K562 (cell line): ENCODE results near the gene RNF166. TPM values are rescaled to one million over a fixed set of nuclear protein-coding genes. Genes with fewer than 3 reads are reported as not detected.

ENCODE experiments used
- BCL6 ChIP-seq: fragments of 250-450 bp; sonication (Bioruptor Pico); IDR thresholded peaks from 2 replicates; pipeline ENCODE4 v1.4.0; 2020
- CREB3L1 ChIP-seq: fragments of 450-650 bp; IDR thresholded peaks from 2 replicates; pipeline ENCODE4 v1.6.1; 2014; ENCODE audit warnings: low read depth, mild to moderate bottlenecking, moderate library complexity, borderline replicate concordance
- HCFC1 ChIP-seq: IDR thresholded peaks from 2 replicates; pipeline ENCODE4 v1.6.1; 2012; ENCODE audit warnings: low read depth, low read length, improper control_type of control experiment
- HNRNPL ChIP-seq: fragments of 200-400 bp; formaldehyde crosslinking; IDR thresholded peaks from 2 replicates; pipeline ENCODE4 v1.6.1; 2017; ENCODE audit warnings: low read depth, mild to moderate bottlenecking, low read length
- KAT8 ChIP-seq: fragments of 450-650 bp; IDR thresholded peaks from 2 replicates; pipeline ENCODE4 v1.6.1; 2016; ENCODE audit warnings: low read depth, mild to moderate bottlenecking
- KLF1 ChIP-seq: fragments of 450-650 bp; IDR thresholded peaks from 2 replicates; pipeline ENCODE4 v1.6.1; 2016; ENCODE audit warnings: missing genetic modification characterization, missing compliant biosample characterization
- LCOR ChIP-seq: sonication (generic); formaldehyde crosslinking; IDR thresholded peaks from 2 replicates; pipeline ENCODE4 v1.8.0; 2022; ENCODE audit warnings: mild to moderate bottlenecking, missing genetic modification reagents
- MAFF ChIP-seq: IDR thresholded peaks from 2 replicates; pipeline ENCODE4 v1.6.1; 2012; ENCODE audit warnings: low read length, improper control_type of control experiment
- MCM2 ChIP-seq: fragments of 450-650 bp; IDR thresholded peaks from 2 replicates; pipeline ENCODE4 v1.6.1; 2017; ENCODE audit warnings: low read depth, mild to moderate bottlenecking
- MTA1 ChIP-seq: fragments of 450-650 bp; IDR thresholded peaks from 2 replicates; pipeline ENCODE4 v1.6.1; 2017; ENCODE audit warnings: borderline replicate concordance
- MTF1 ChIP-seq: fragments of 250-450 bp; sonication (Bioruptor Pico); IDR thresholded peaks from 2 replicates; pipeline ENCODE4 v1.9.0; 2021; ENCODE audit warnings: moderate library complexity, mild to moderate bottlenecking, inconsistent platforms, borderline replicate concordance
- MXI1 ChIP-seq: IDR thresholded peaks from 2 replicates; pipeline ENCODE4 v1.6.1; 2011; ENCODE audit warnings: low read depth, mild to moderate bottlenecking, improper control_type of control experiment, low read length
- NR2F6 ChIP-seq: fragments of 450-650 bp; formaldehyde crosslinking; IDR thresholded peaks from 2 replicates; pipeline ENCODE4 v1.4.0; 2020; ENCODE audit warnings: mild to moderate bottlenecking
- POLR2B ChIP-seq: fragments of 450-650 bp; IDR thresholded peaks from 2 replicates; pipeline ENCODE4 v1.6.1; 2018; ENCODE audit warnings: low read depth; ENCODE audit not compliant: partially characterized antibody
- POU5F1 ChIP-seq: fragments of 150-350 bp; IDR thresholded peaks from 2 replicates; pipeline ENCODE4 v1.6.1; 2014; ENCODE audit warnings: borderline replicate concordance, low read length, low read depth, mild to moderate bottlenecking; ENCODE audit not compliant: partially characterized antibody
- RBFOX2 ChIP-seq: fragments of 200-400 bp; formaldehyde crosslinking; IDR thresholded peaks from 2 replicates; pipeline ENCODE4 v1.6.1; 2017; ENCODE audit warnings: low read depth, mild to moderate bottlenecking, low read length, moderate library complexity
- RHOXF2B ChIP-seq: fragments of 250-450 bp; sonication (Bioruptor Pico); conservative IDR thresholded peaks from 2 replicates; pipeline ENCODE4 v1.5.1; 2021
- RNF2 ChIP-seq: sonication (generic); IDR thresholded peaks from 2 replicates; pipeline ENCODE4 v1.6.1; 2016
- SIN3A ChIP-seq, 2 experiments: fragments of 150-350 bp in 1 of 2; IDR thresholded peaks; 2 replicates each; pipeline ENCODE4 v1.6.1; 2011 to 2016; ENCODE audit warnings: borderline replicate concordance in 2 of 2, low read depth in 2 of 2, low read length in 2 of 2, mild to moderate bottlenecking in 2 of 2, moderate library complexity in 2 of 2; ENCODE audit not compliant: control insufficient read depth in 1 of 2
- SRSF9 ChIP-seq: fragments of 200-400 bp; formaldehyde crosslinking; IDR thresholded peaks from 2 replicates; pipeline ENCODE4 v1.6.1; 2017; ENCODE audit warnings: low read depth, low read length, borderline replicate concordance
- XRCC3 ChIP-seq: fragments of 450-650 bp; IDR thresholded peaks from 2 replicates; pipeline ENCODE4 v1.6.1; 2017; ENCODE audit warnings: mild to moderate bottlenecking, moderate library complexity
- ZBTB2 ChIP-seq: fragments of 450-650 bp; IDR thresholded peaks from 2 replicates; pipeline ENCODE4 v1.6.1; 2016; ENCODE audit warnings: antibody characterized with exemption
- ZFP91 ChIP-seq: sonication (generic); formaldehyde crosslinking; IDR thresholded peaks from 2 replicates; pipeline ENCODE4 v1.8.0; 2022; ENCODE audit warnings: mild to moderate bottlenecking, missing genetic modification reagents
- ZNF449 ChIP-seq: fragments of 250-450 bp; sonication (Bioruptor Pico); IDR thresholded peaks from 2 replicates; pipeline ENCODE4 v1.8.0; 2022; ENCODE audit warnings: moderate library complexity, mild to moderate bottlenecking, inconsistent platforms
- ZNF644 ChIP-seq: fragments of 200-800 bp; sonication (Bioruptor generic); IDR thresholded peaks from 2 replicates; pipeline ENCODE4 v1.6.1; 2016; ENCODE audit warnings: low read depth, missing genetic modification characterization, missing compliant biosample characterization
- ZNF830 ChIP-seq: fragments of 250-450 bp; sonication (Bioruptor Pico); IDR thresholded peaks from 2 replicates; pipeline ENCODE4 v1.5.0; 2021; ENCODE audit warnings: mild to moderate bottlenecking
- polyA plus RNA-seq, 8 experiments: library from polyadenylated mRNA; depleted of rRNA in 4 of 8; stranded (reverse) in 5 of 8; unstranded in 3 of 8; fragments of >200 nt; fragmentation: Nextera tagmentation in 2 of 8; fragmentation: Illumina TruSeq in 1 of 8; extraction: Ambion mirVana in 2 of 8; extraction: Trizol in 1 of 8; gene quantifications; 2 replicates each; pipeline versions ENCODE4 v1.2.1 to v1.2.3, GENCODE V29; 2011 to 2014; ENCODE audit warnings: inconsistent platforms in 1 of 8, missing spikeins in 1 of 8
- total RNA-seq, 7 experiments: library from RNA; depleted of rRNA in 6 of 7; stranded (reverse); fragments of >200 nt in 6 of 7; fragmentation: Illumina TruSeq in 2 of 7; extraction: Trizol in 2 of 7; gene quantifications; 2 replicates each; pipeline versions ENCODE4 v1.2.1 to v1.2.3, GENCODE V29; 2011 to 2021; ENCODE audit warnings: low replicate concordance in 1 of 7

Gene RNF166
- total and polyA plus RNA-seq, 9 of the 15 experiments (the other 6 are each of a cell fraction or from before 2014, with no cell fraction given): 0.56 to 60.3 (median 19.5) TPM

GRCh38 chr16:88650749-88651275 is 55.4 kb downstream of the RNF166 start, which contains the start of gene CYBA (continued):
- TF ChIP-seq SIN3A (IDR thresholded peaks at IDR 0.05; ENCODE audit: borderline replicate concordance in 2 of 2, control insufficient read depth in 1 of 2, low read depth in 2 of 2, low read length in 2 of 2) (peak; percentile 70 to 79; a peak in 2 of 4 replicates), LCOR (CRISPR knock-in tag) (0 out of 2 replicates have a peak, but pooled peaks have one; percentile 23), ZBTB2 (no peak), KLF1 (tag) (no peak), CREB3L1 (no peak), ZFP91 (CRISPR knock-in tag) (no peak), BCL6 (no peak), ZNF644 (tag) (no peak), POLR2B (peak; percentile 35), XRCC3 (no peak), MTA1 (no peak), RBFOX2 (peak; percentile 81), MTF1 (no peak), ZNF830 (CRISPR knock-in tag) (no peak), NR2F6 (CRISPR knock-in tag) (no peak), MCM2 (no peak), SRSF9 (no peak), RNF2 (no peak), RHOXF2B (CRISPR knock-in tag) (no peak), HNRNPL (no peak; the same call in 1 of the 2 replicates), KAT8 (no peak), HCFC1 (no peak), MAFF (no peak), ZNF449 (no peak), POU5F1 (no peak), MXI1 (peak; percentile 51; the same call in 1 of the 2 replicates)
